A673 (cell line): ENCODE measurements around the gene BARX2.
A peak's percentile ranks its signal among the peaks of the same experiment; 100 is the strongest.

ENCODE experiments used
- EZH2 ChIP-seq: fragments of 200-600 bp; sonication (generic); IDR thresholded peaks from 2 replicates; pipeline ENCODE4 v1.6.1; 2017; ENCODE audit warnings: borderline replicate concordance, low read depth, mild to moderate bottlenecking, mixed read lengths, antibody characterized with exemption, low read length; ENCODE audit not compliant: poor library complexity, severe bottlenecking
- TF ChIP-seq, protein P1 (sequence below): fragments of 300-800, 200-600 bp; sonication (generic); conservative IDR thresholded peaks from 2 replicates; pipeline ENCODE4 v1.5.1; 2017; ENCODE audit warnings: low read depth, mild to moderate bottlenecking, antibody characterized with exemption, low read length, moderate library complexity, mixed read lengths

DNA sequence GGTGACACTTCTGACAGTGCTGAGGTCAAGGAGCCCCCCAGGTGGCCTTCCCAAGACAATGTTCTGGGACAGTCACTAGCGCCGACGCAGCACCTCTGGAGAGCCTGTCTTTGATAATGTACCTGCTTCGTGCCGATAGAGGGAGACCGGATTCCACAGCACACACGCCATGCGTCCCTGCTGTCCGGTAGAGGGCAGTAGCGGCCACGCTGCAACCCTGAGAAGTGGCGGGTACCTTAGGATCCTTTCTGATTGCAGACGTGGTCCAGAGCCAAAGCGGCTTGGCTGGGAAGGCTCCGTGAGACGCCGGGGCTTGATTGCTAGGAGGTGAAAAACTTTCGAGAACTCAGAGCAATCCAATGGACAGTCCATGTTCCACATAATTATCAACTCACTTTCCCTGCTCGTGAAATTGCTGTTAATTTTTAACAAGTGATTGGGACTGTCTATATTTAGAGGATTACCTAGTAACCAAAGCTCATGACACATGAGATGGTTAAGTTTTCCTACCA is 11.4 kb upstream of the BARX2 start:
- TF ChIP-seq, protein P1, sequence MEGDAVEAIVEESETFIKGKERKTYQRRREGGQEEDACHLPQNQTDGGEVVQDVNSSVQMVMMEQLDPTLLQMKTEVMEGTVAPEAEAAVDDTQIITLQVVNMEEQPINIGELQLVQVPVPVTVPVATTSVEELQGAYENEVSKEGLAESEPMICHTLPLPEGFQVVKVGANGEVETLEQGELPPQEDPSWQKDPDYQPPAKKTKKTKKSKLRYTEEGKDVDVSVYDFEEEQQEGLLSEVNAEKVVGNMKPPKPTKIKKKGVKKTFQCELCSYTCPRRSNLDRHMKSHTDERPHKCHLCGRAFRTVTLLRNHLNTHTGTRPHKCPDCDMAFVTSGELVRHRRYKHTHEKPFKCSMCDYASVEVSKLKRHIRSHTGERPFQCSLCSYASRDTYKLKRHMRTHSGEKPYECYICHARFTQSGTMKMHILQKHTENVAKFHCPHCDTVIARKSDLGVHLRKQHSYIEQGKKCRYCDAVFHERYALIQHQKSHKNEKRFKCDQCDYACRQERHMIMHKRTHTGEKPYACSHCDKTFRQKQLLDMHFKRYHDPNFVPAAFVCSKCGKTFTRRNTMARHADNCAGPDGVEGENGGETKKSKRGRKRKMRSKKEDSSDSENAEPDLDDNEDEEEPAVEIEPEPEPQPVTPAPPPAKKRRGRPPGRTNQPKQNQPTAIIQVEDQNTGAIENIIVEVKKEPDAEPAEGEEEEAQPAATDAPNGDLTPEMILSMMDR: peak; percentile 100
- no peak for TF ChIP-seq EZH2
